ENCODE data around the gene BAG5. TPM values are rescaled to one million over a fixed set of nuclear protein-coding genes. Genes with fewer than 3 reads are reported as not detected.

The BAG5 gene
- total and polyA plus RNA-seq, 11 donors = 4.8 to 22.8 (median 17.0) TPM

DNA sequence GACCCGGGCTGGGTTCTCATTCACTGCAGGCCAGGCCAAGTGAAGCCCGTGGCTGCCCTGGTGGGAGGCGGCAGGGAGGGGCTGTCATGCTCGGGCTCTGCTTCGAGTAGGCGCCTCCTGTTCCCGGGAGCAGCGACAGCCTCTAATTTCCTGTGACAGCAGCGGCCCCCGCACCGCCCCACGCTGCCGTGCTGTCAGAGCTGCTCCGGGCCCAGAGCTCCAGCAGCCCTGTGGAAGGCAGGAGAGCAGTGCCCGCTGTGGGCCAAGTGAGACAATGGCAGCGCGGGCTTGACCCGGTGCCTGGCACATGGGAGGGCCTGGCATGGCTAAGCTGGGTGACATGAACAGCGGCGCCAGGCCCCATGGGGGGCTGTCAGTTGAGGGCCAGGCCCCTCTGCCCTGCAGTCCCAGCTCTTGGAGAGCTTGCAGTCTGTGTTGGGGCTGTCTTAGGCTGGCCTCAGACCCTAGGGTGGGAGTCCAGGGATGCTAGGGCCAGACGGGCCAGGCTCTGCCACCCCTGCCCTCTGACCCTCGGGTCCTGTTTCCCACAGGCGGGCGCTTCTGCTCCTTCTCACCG lies 28.4 kb downstream of the BAG5 start:
- intact Hi-C loops (cut with DNase I) = no loop called here
- TF ChIP-seq CTCF (IDR thresholded peaks at IDR 0.05) (no peak), POLR2A (IDR thresholded peaks at IDR 0.05) (no peak)
- Histone ChIP-seq H3K36me3 (peaks cover 0 to 29% (median 4%) of the 10 kb centered on the region in 9 donors), H3K27ac (peak overlapping the region in 2 of 12 donors; percentile 34 to 91), H3K4me3 (no peak overlapping the region), H3K9me3 (no peaks in the 10 kb centered on the region), H3K4me1 (peaks cover 3 to 36% (median 26%) of the 10 kb centered on the region in 12 donors), H3K27me3 (no peaks in the 10 kb centered on the region)
- WGBS, 4 donors = 78 to 93% (median 90%) methylated on average over 9 to 25 of the region's 25 CpGs
- no peak for ATAC-seq
- no peak for DNase-seq

DNA sequence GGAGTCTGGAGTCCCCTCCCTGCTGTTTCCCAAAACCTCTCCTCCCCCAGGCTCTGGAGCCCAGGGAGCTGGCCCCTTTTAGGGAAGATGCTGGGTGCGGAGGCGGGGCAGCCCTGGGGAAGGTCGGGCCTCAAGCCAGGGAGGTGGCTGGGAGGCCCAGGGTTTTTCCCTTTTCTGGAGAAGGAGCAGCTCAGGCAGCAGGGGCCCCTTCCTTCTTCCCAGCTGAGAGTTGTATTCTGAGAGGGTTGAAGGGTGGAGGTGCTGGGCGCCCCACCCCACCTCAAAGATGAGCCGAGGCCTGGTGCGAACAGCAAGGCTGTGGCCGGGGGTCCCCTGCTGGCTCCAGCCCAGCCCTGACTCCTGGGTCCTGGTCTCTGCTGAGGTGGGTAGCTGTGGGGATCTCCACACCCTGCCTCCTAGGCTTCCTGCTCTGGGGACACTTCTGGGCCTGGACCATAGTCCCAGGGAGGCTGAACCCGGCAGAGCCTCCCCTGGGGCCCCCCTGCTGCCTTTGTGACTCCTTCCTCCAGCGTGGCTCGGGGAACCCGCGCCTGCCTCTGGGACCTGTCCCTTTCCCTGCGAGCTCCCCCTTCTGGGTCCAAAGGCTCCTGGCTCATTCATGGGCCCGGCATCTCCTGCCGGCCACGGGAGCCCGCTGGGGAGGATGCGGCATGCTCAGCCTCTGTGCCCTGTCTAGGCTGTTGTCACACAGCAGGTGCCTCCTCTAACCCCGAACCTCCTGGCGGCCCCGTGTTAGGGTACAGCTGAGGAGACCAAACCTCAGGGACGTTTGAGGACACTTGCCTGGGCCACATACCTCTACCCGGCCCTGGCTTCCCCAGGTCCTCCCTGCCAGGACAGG lies 29.1 kb downstream of the BAG5 start:
- H3K4me1 ChIP-seq = peaks cover 3 to 33% (median 23%) of the 10 kb centered on the region in 12 donors
- no peak for TF ChIP-seq CTCF (IDR thresholded peaks at IDR 0.05)
- no peak for TF ChIP-seq POLR2A (IDR thresholded peaks at IDR 0.05)
- no peaks in the 10 kb centered on the region for H3K27me3 ChIP-seq
- peaks cover 0 to 29% (median 4%) of the 10 kb centered on the region in 9 donors for H3K36me3 ChIP-seq
- H3K9me3 ChIP-seq = no peaks in the 10 kb centered on the region
- intact Hi-C loops (cut with DNase I) = no loop called here
- ATAC-seq (no peak), DNase-seq (no peak)
- H3K27ac ChIP-seq = peak overlapping the region in 3 of 12 donors; percentile 34 to 91 (median 34)
- no peak overlapping the region for H3K4me3 ChIP-seq
- WGBS, 4 donors = 63 to 85% (median 84%) methylated on average over 8 to 23 of the region's 23 CpGs

- intact Hi-C loops (cut with DNase I) = no loop called here
- Histone ChIP-seq H3K9me3 (no peaks in the 10 kb centered on the region), H3K4me1 (peaks cover 3 to 37% (median 26%) of the 10 kb centered on the region in 12 donors), H3K27me3 (no peaks in the 10 kb centered on the region), H3K27ac (peak overlapping the region in 2 of 12 donors; percentile 2 to 91), H3K36me3 (peaks cover 0 to 29% (median 4%) of the 10 kb centered on the region in 9 donors), H3K4me3 (no peak overlapping the region)
- DNase-seq (no peak), ATAC-seq (no peak)
- 88 to 92% (median 91%) methylated on average over 20 to 32 of the region's 32 CpGs for WGBS, 4 donors
- no peak for TF ChIP-seq POLR2A (IDR thresholded peaks at IDR 0.05)
- no peak for TF ChIP-seq CTCF (IDR thresholded peaks at IDR 0.05)
Observed at GRCh38 chr14:103532216-103533136, 30.0 kb downstream of the BAG5 start.

Measured in heart left ventricle (tissue), 16 donors.